ENCODE data around the gene FEZF1. TPM values are rescaled to one million over a fixed set of nuclear protein-coding genes. Genes with fewer than 3 reads are reported as not detected.

Gene FEZF1
- total and polyA plus RNA-seq, 4 donors: 0.04 to 0.18 TPM; not detected in 2

DNA sequence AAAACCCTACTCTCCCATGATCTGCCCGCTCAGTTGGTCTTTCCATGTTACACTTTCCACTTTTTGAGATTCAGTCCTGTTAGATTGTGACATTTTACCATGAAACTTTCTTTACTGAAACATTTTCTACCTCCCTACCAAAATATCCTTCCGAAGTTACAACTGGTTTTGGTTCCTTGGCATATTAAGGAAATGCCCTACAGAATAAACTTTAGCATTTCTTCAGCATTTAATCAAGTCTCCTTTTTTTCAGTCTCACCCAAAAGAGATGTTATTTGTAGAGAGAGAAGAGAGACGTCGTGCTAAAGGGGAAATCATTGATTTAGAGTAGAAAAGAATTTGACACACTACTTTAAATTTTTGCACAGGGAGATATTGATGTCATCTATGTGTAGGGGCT lies 9.7 kb upstream of the FEZF1 start:
- H3K27ac ChIP-seq (ENCODE audit: low read depth in 1 of 2, low read length in 1 of 2): no peak overlapping the region
- no peaks in the 10 kb centered on the region for H3K36me3 ChIP-seq (ENCODE audit: control insufficient read depth in 4 of 4, insufficient read depth in 4 of 4, low read length in 4 of 4)
- peaks cover 16 to 89% (median 82%) of the 10 kb centered on the region in 3 donors for H3K27me3 ChIP-seq (ENCODE audit: control insufficient read depth in 3 of 3, insufficient read depth in 3 of 3, low read length in 2 of 3)
- 18 to 22% methylated on average over 4 of the region's 4 CpGs for WGBS, 2 donors
- peaks cover 0 to 15% (median 0%) of the 10 kb centered on the region in 4 donors for H3K9me3 ChIP-seq (ENCODE audit: control insufficient read depth in 4 of 4, insufficient read depth in 3 of 4, low read length in 3 of 4)
- no peak overlapping the region for H3K9ac ChIP-seq (ENCODE audit: insufficient read depth in 1 of 2, low read length in 2 of 2)
- TF ChIP-seq, protein P1, sequence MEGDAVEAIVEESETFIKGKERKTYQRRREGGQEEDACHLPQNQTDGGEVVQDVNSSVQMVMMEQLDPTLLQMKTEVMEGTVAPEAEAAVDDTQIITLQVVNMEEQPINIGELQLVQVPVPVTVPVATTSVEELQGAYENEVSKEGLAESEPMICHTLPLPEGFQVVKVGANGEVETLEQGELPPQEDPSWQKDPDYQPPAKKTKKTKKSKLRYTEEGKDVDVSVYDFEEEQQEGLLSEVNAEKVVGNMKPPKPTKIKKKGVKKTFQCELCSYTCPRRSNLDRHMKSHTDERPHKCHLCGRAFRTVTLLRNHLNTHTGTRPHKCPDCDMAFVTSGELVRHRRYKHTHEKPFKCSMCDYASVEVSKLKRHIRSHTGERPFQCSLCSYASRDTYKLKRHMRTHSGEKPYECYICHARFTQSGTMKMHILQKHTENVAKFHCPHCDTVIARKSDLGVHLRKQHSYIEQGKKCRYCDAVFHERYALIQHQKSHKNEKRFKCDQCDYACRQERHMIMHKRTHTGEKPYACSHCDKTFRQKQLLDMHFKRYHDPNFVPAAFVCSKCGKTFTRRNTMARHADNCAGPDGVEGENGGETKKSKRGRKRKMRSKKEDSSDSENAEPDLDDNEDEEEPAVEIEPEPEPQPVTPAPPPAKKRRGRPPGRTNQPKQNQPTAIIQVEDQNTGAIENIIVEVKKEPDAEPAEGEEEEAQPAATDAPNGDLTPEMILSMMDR (IDR thresholded peaks at IDR 0.05; ENCODE audit: control extremely low read depth, extremely low read depth): no peak
- H3K4me1 ChIP-seq (ENCODE audit: control insufficient read depth in 5 of 5, insufficient read depth in 5 of 5, low read length in 5 of 5): peaks cover 0 to 24% (median 0%) of the 10 kb centered on the region in 5 donors
- no peak overlapping the region for H3K4me3 ChIP-seq
- ATAC-seq (ENCODE audit: insufficient read depth, low FRiP score) (no peak), DNase-seq (peak in 1 of 3 donors; percentile 12)

DNA sequence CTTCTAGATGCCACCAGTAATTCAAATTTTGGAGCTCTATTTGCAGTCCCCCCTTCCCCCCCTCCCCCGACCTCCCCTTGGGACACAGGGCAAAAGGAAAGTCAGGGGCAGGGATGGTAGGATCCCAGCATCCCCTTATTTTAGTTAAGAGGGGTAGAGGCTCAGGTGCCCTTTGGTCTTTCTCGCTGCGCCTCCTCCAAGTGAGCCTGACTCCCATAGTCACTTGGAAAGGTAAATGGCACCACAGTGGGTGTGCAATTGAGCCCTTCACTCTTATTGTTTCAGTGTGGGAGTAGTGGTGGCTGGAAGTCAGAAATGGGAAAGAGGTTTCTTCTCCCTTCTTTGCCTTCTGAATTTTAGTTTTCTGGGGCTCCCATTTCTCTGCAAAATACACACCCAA lies 8.2 kb upstream of the FEZF1 start:
- peaks cover 0 to 24% (median 0%) of the 10 kb centered on the region in 5 donors for H3K4me1 ChIP-seq (ENCODE audit: control insufficient read depth in 5 of 5, insufficient read depth in 5 of 5, low read length in 5 of 5)
- ATAC-seq (ENCODE audit: insufficient read depth, low FRiP score) (no peak), DNase-seq (no peak)
- H3K9me3 ChIP-seq (ENCODE audit: control insufficient read depth in 4 of 4, insufficient read depth in 3 of 4, low read length in 3 of 4): peaks cover 0 to 15% (median 0%) of the 10 kb centered on the region in 4 donors
- no peak overlapping the region for H3K4me3 ChIP-seq
- H3K36me3 ChIP-seq (ENCODE audit: control insufficient read depth in 4 of 4, insufficient read depth in 4 of 4, low read length in 4 of 4): no peaks in the 10 kb centered on the region
- TF ChIP-seq, protein P1 (IDR thresholded peaks at IDR 0.05; ENCODE audit: control extremely low read depth, extremely low read depth): no peak
- peaks cover 19 to 97% (median 91%) of the 10 kb centered on the region in 3 donors for H3K27me3 ChIP-seq (ENCODE audit: control insufficient read depth in 3 of 3, insufficient read depth in 3 of 3, low read length in 2 of 3)
- whole genome bisulfite sequencing, 2 donors: 24 to 35% methylated on average over 3 of the region's 3 CpGs
- no peak overlapping the region for H3K9ac ChIP-seq (ENCODE audit: insufficient read depth in 1 of 2, low read length in 2 of 2)
- no peak overlapping the region for H3K27ac ChIP-seq (ENCODE audit: low read depth in 1 of 2, low read length in 1 of 2)

DNA sequence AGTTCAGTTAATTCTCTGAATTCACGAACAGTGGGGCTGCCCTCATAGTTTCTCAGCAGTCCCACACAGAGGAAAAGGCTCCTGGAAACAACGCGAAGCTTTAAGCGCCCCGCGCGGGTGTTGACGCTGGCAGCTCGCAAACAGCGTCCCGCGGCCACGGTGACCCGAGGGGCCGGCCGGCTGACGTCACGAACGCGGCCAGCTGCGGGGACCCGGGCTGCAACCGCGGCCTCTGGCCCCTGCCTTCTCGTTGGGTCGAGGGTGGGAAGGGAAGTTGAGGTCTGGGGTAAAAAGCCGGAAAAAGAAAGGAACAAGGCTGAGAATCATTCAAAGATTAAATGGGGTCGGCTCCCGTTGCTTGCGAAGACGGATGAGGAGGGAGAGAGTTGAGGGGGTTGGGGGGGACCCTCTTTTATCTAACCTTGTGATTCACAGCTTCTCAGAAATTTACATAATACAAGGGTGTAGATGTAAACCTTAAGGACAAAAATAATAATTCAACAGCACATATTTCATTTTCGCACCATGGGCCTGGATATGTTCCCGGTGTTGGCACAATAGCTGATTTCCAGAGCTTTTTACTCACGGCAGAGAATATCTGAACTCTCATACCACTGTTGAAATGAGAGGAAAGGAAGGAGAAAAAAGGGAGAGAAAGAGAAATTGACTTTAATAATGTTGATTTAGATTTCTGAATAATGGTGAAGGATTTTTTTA lies 7.3 kb upstream of the FEZF1 start:
- no peak overlapping the region for H3K27ac ChIP-seq (ENCODE audit: low read depth in 1 of 2, low read length in 1 of 2)
- H3K27me3 ChIP-seq (ENCODE audit: control insufficient read depth in 3 of 3, insufficient read depth in 3 of 3, low read length in 2 of 3): peaks cover 19 to 97% (median 91%) of the 10 kb centered on the region in 3 donors
- no peak overlapping the region for H3K4me3 ChIP-seq
- no peaks in the 10 kb centered on the region for H3K36me3 ChIP-seq (ENCODE audit: control insufficient read depth in 4 of 4, insufficient read depth in 4 of 4, low read length in 4 of 4)
- H3K4me1 ChIP-seq (ENCODE audit: control insufficient read depth in 5 of 5, insufficient read depth in 5 of 5, low read length in 5 of 5): peaks cover 0 to 21% (median 0%) of the 10 kb centered on the region in 5 donors
- DNase-seq (peak in 2 of 3 donors; percentile 49 to 65), ATAC-seq (ENCODE audit: insufficient read depth, low FRiP score) (no peak)
- H3K9me3 ChIP-seq (ENCODE audit: control insufficient read depth in 4 of 4, insufficient read depth in 3 of 4, low read length in 3 of 4): peaks cover 0 to 15% (median 0%) of the 10 kb centered on the region in 4 donors
- WGBS, 2 donors: 5 to 9% methylated on average over 34 of the region's 34 CpGs
- TF ChIP-seq, protein P1 (IDR thresholded peaks at IDR 0.05; ENCODE audit: control extremely low read depth, extremely low read depth): no peak
- no peak overlapping the region for H3K9ac ChIP-seq (ENCODE audit: insufficient read depth in 1 of 2, low read length in 2 of 2)
